HUES64 (cell line): ENCODE measurements around the gene PRR23E.

Experiments used
- H3K27ac ChIP-seq: 2 replicates; pipeline ENCODE4 v1.7.0; 2013; ENCODE audit warnings: low read depth, low read length, inconsistent platforms
- H3K27me3 ChIP-seq: 2 replicates; pipeline ENCODE4 v1.6.1; 2013; ENCODE audit warnings: mild to moderate bottlenecking, low read length; ENCODE audit not compliant: insufficient read depth
- H3K36me3 ChIP-seq: 2 replicates; pipeline ENCODE4 v1.6.1; 2013; ENCODE audit warnings: mild to moderate bottlenecking, low read length; ENCODE audit not compliant: insufficient read depth
- H3K4me1 ChIP-seq: 2 replicates; pipeline ENCODE4 v1.6.1; 2013; ENCODE audit warnings: mild to moderate bottlenecking, low read length, moderate library complexity; ENCODE audit not compliant: insufficient read depth
- H3K4me3 ChIP-seq: 2 replicates; pipeline ENCODE4 v1.5.1; 2013; ENCODE audit warnings: mild to moderate bottlenecking, low read length, moderate library complexity
- H3K9ac ChIP-seq: 2 replicates; pipeline ENCODE4 v1.6.1; 2013; ENCODE audit warnings: mild to moderate bottlenecking, low read depth, low read length
- H3K9me3 ChIP-seq: 2 replicates; pipeline ENCODE4 v1.6.1; 2013; ENCODE audit warnings: low read depth, low read length; ENCODE audit not compliant: insufficient read depth
- WGBS: fragments of 150-250, 120-280 bp; methylation state at CpG from one replicate; pipeline ENCODE4 v1.1.7; 2013; ENCODE audit warnings: missing lambda C conversion rate; 5-methylcytosine and 5-hydroxymethylcytosine counted together

Gene PRR23E

DNA sequence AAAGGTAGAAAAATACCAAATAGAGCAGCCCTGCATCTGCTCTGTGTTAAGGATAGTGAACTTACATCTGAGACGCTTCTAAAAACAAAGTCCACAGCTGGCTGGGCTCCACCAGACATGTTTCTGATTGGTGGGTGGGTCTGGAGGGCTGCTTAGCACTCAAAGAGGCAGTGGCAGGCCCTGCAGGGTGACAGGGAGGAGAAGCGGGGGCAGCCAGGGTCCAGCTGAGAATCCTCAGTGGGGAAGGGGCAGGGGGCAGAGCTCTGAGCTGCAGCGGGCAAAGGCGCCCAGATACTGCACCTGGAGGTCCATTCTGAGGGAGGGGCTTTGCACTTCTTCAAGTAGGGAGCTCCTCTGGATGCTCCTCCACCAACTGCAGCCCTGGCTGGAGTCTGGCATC lies 28.1 kb downstream of the PRR23E start:
- Histone ChIP-seq H3K27ac (no peak overlapping the region), H3K9ac (no peak overlapping the region), H3K9me3 (0 out of 2 replicates have a peak, but pooled peaks cover 5% of the 10 kb centered on the region), H3K27me3 (no peaks in the 10 kb centered on the region), H3K36me3 (no peaks in the 10 kb centered on the region), H3K4me3 (no peak overlapping the region), H3K4me1 (no peaks in the 10 kb centered on the region)
- 92% methylated on average over 4 of the region's 4 CpGs for WGBS

DNA sequence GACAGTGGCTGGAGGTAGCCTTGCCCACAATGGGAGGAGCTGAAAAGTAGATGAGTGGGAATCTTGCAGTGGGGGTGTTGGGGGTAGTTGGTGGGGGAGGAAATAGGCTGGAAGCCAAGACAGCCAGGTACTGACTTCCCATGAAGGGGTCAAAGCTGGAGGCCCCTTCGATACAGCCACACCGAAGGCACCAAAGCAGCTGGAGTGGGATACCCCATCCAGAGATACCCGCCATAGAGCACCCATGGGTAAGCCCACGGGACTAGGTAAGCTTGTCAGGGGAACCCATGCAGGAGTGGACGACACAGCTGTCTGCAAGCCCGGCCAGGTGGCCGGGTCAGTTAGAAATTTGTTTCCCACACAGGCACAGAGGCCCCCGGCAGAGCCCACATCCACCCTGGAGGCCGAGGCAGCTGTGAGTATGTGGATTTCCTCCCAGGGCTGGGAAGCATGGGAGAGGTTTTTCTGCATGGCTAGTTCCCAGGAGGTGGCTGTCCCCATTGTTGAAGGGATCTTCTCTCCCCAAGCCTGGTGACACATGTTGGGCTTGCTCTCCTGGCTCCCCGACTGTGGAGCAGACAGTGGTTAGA lies 28.6 kb downstream of the PRR23E start:
- no peak overlapping the region for H3K27ac ChIP-seq

DNA sequence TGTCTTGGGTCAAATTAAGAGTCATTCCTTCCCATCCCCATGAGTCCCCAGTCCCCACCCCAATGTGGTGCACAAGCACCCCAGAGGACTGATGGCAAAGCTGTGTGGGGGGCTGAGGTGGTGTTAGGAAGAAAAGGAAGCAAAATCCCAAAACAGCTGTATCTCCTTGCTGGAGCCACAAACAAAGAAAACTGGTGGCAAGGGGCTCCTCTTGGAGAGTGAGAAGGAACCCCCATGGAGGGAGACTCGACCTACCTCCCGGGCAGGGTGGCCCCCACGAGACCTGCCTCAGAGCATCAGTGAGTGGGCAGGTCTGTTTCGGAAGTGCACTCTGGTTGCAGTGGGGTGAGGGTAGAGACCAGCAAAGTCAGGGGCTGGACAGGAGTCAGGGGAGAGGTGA lies 29.2 kb downstream of the PRR23E start:
- Histone ChIP-seq H3K36me3 (no peaks in the 10 kb centered on the region), H3K27ac (no peak overlapping the region), H3K4me1 (no peaks in the 10 kb centered on the region), H3K27me3 (no peaks in the 10 kb centered on the region), H3K4me3 (no peak overlapping the region), H3K9ac (no peak overlapping the region), H3K9me3 (0 out of 2 replicates have a peak, but pooled peaks cover 5% of the 10 kb centered on the region)
- WGBS = 90% methylated on average over 4 of the region's 4 CpGs

More for the DNA sequence above, 28.6 kb downstream of the PRR23E start:
- Histone ChIP-seq H3K9ac (no peak overlapping the region), H3K4me1 (no peaks in the 10 kb centered on the region), H3K36me3 (no peaks in the 10 kb centered on the region), H3K4me3 (no peak overlapping the region), H3K27me3 (no peaks in the 10 kb centered on the region), H3K9me3 (0 out of 2 replicates have a peak, but pooled peaks cover 5% of the 10 kb centered on the region)
- WGBS = 93% methylated on average over 10 of the region's 10 CpGs

DNA sequence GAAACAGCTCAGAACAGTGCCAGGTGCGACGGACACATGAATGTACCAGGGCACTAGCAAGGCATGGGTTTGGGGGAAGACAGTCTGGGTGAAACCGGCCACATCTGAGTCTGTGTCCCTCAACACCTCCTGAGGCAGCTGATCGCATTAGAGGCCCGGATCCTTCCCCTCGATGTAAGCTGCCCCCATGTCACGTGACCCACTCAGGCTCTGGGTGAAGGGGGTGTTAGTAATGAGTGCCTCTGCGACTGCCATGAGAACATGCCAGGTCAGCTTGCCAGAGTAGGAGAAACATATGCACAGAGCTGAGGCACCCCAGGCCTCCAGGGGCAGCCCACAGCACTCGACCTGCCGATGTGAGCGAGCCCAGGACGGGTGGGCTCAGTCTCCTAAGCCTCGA lies 29.7 kb downstream of the PRR23E start:
- 0 out of 2 replicates have a peak, but pooled peaks cover 5% of the 10 kb centered on the region for H3K9me3 ChIP-seq
- no peak overlapping the region for H3K4me3 ChIP-seq
- no peaks in the 10 kb centered on the region for H3K36me3 ChIP-seq
- no peak overlapping the region for H3K27ac ChIP-seq
- no peak overlapping the region for H3K9ac ChIP-seq
- 91% methylated on average over 13 of the region's 13 CpGs for WGBS
- no peaks in the 10 kb centered on the region for H3K4me1 ChIP-seq
- no peaks in the 10 kb centered on the region for H3K27me3 ChIP-seq

DNA sequence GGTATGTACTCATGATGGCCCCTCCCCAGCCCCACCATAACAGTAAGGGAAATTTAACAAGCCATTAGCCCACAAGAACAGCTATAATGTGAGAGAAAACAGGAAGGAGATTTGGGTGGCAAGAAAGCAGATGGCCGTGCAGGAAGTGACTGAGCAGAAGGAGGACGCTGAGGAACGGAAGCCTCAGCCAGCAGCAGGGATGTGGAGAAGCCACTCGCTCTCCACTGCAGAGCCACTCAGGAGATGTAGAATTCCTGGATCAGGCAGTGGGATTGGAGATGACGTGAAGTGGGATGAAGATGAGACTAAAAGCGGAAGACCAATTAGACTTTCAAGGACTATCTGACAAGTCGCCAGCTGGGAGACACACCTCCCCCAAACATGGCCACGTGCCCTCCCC lies 31.2 kb downstream of the PRR23E start:
- H3K4me3 ChIP-seq = no peak overlapping the region
- no peak overlapping the region for H3K27ac ChIP-seq
- H3K9me3 ChIP-seq = 0 out of 2 replicates have a peak, but pooled peaks cover 5% of the 10 kb centered on the region
- H3K27me3 ChIP-seq = no peaks in the 10 kb centered on the region
- no peaks in the 10 kb centered on the region for H3K36me3 ChIP-seq
- H3K9ac ChIP-seq = no peak overlapping the region
- no peaks in the 10 kb centered on the region for H3K4me1 ChIP-seq
- WGBS = 91% methylated on average over 8 of the region's 8 CpGs

DNA sequence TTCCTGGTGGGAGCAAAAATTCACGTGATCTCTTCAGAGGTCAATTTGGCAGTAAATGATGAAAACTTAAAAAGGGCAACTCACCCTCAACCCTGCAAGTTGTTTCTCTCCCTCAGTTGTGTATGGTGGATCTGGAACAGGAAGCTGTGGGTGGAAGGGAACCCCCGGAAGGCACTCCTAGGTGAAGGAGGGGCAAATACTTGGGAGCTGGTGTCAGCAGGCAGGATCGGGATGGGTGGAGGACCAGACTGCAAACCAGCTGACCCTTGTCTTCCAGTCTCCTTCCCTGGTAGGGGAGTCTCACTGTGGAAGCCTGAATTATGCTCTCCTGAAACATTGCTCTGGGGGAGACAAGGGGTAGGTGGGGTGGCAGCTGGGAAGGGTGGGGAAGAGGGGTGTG lies 33.5 kb downstream of the PRR23E start:
- Histone ChIP-seq H3K27me3 (no peaks in the 10 kb centered on the region), H3K9me3 (0 out of 2 replicates have a peak, but pooled peaks cover 5% of the 10 kb centered on the region), H3K4me3 (no peak overlapping the region), H3K9ac (no peak overlapping the region), H3K27ac (no peak overlapping the region), H3K4me1 (no peaks in the 10 kb centered on the region), H3K36me3 (no peaks in the 10 kb centered on the region)
- WGBS = 77% methylated on average over 3 of the region's 3 CpGs

DNA sequence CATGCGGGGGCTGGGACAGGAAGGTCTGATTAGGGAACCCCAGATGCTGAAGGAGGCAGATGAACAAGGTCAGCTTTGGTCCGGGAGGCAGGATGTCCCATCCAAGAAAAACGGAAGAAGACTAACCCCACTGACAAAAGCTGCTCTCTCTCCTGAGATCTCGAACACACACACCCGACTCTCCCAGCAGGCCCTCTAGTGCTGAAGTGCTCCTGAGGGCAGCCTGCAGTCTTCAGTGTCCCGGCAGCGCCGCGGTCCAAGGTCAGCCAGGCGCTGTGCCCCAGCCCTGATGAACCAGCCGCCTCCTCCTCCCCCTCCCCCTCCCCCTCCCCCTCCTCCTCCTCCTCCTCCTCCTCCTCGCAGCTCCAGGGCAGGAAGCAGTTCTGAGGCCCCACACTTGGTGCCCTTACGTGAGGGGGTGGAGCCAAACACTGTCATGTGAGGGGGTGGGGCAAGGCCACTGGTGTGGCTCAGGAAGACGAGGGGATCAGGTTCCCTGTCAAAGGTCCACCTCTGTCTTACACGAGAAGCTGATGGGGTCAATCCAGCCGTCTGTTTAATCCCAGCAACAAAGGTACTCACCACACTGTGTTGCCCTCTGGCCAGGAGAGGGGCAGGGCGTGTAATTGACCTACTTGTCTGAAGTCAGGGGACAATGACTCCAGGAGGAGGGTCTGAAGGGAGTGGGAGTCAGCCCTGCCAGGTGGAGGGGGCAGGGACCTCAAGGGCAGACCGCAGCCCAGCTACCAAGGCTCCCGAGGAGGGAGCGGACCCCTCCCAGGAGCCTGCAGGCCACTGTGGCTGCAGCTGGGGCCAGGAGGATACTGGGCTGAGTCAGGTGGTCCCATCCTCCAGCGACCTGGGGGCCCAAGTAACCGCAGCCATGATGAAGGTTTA lies 34.3 kb downstream of the PRR23E start:
- 69% methylated on average over 18 of the region's 22 CpGs for WGBS
- no peaks in the 10 kb centered on the region for H3K4me1 ChIP-seq
- no peak overlapping the region for H3K27ac ChIP-seq

DNA sequence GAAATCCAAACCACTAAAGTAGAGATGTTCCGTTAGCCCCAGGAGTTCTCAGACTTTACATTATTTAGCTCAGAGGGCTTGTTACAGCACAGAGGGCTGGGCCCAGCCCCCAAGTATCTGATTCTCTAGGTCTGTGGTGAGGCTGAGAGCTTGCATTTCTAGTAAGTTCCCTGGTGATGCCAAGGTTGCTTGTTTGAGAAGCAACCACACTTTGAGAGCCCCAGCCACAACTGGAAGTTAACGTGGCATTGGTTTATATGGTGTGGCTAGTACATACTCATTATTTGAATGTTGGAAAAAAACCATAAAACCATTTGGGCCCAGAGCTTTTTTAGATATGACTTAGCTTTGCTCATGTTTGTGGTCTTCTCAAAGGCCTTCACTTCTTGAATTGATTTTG lies 35.9 kb downstream of the PRR23E start:
- H3K36me3 ChIP-seq = no peaks in the 10 kb centered on the region
- no peak overlapping the region for H3K27ac ChIP-seq
- no peak overlapping the region for H3K4me3 ChIP-seq
- no peak overlapping the region for H3K9ac ChIP-seq
- H3K27me3 ChIP-seq = no peaks in the 10 kb centered on the region
- WGBS = 91% methylated on average over 2 of the region's 2 CpGs
- no peaks in the 10 kb centered on the region for H3K4me1 ChIP-seq
- H3K9me3 ChIP-seq = 0 out of 2 replicates have a peak, but pooled peaks cover 5% of the 10 kb centered on the region

More for the DNA sequence above, 34.3 kb downstream of the PRR23E start:
- Histone ChIP-seq H3K9ac (no peak overlapping the region), H3K27me3 (no peaks in the 10 kb centered on the region), H3K4me3 (no peak overlapping the region), H3K36me3 (no peaks in the 10 kb centered on the region), H3K9me3 (0 out of 2 replicates have a peak, but pooled peaks cover 5% of the 10 kb centered on the region)

DNA sequence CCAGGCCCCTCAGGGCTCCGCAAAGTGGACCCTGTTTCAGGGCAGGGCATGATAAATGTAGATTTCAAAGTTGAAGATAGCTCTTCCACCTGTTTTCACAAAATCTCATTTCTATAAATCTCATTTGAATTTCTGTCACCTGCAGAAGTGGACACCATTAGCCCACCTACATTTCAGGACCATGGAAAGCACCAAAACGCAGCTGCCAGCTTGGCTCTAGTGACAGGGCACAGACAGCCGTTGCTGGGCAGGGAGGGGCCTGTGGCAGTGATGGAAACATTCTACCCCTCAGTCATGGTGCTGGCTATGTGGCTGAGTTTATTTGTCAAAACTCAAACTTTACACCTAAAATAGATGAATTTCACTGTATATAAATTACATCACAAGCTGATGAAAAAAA lies 40.4 kb downstream of the PRR23E start:
- no peaks in the 10 kb centered on the region for H3K9me3 ChIP-seq
- H3K4me3 ChIP-seq = no peak overlapping the region
- H3K27ac ChIP-seq = no peak overlapping the region
- 45% methylated on average over 3 of the region's 3 CpGs for WGBS
- no peaks in the 10 kb centered on the region for H3K4me1 ChIP-seq
- no peaks in the 10 kb centered on the region for H3K27me3 ChIP-seq
- H3K36me3 ChIP-seq = no peaks in the 10 kb centered on the region
- H3K9ac ChIP-seq = no peak overlapping the region

DNA sequence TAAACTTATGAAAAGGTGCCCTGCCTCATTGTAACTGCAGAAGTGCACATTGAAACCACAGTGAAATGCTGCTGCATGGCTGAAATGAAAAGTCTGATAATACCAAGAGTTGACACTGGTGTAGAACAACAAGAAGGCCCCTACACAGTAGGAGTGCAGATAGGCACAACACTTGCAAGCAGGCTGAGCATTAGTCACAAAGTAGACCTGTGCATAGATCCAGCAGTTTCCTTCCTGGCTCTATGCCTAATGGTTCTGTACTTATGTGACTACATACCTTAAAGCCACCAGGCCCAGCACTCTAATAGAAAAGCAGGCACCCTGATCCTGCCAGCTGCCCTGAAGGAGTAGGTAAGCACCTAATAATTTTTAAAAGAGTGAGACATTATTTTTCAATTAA lies 41.8 kb downstream of the PRR23E start:
- Histone ChIP-seq H3K27ac (no peak overlapping the region), H3K36me3 (no peaks in the 10 kb centered on the region), H3K4me1 (no peaks in the 10 kb centered on the region), H3K9me3 (no peaks in the 10 kb centered on the region), H3K4me3 (no peak overlapping the region), H3K27me3 (no peaks in the 10 kb centered on the region), H3K9ac (no peak overlapping the region)

DNA sequence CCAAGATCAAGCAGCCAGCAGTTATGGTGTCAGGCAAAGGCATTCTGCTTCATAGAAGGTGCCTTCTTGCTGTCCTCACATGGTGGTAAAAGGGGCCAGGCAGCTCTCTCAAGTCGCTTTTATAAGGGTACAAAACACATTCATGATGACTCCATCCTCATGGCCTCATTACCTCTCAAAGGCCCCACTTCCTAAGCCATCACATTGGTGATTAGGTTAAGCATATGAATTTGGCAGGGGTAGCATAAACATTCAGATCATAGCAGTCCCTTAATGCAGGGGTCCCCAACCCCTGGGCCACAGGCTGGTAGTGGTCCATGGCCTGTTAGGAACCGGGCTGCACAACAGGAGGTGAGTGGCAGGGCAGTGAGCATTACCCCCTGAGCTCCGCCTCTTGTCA lies 42.8 kb downstream of the PRR23E start:
- Histone ChIP-seq H3K27me3 (no peaks in the 10 kb centered on the region), H3K27ac (no peak overlapping the region), H3K9me3 (no peaks in the 10 kb centered on the region), H3K4me3 (no peak overlapping the region), H3K4me1 (no peaks in the 10 kb centered on the region), H3K36me3 (no peaks in the 10 kb centered on the region), H3K9ac (no peak overlapping the region)
- WGBS = 83% methylated on average over 3 of the region's 3 CpGs
